GM12878 (cell line): ENCODE data around the gene SLC6A11. TPM values are rescaled to one million over a fixed set of nuclear protein-coding genes. Genes with fewer than 3 reads are reported as not detected.

Experiments used
- DPF2 ChIP-seq: fragments of 450-650 bp; IDR thresholded peaks from 2 replicates; pipeline ENCODE4 v1.6.1; 2017; ENCODE audit warnings: mild to moderate bottlenecking
- GABPA ChIP-seq: IDR thresholded peaks from 2 replicates; pipeline ENCODE4 v1.6.1; 2014; ENCODE audit warnings: antibody characterized with exemption, low read depth, mild to moderate bottlenecking, inconsistent platforms
- HDAC2 ChIP-seq: fragments of 200-600 bp; sonication (generic); IDR thresholded peaks from 2 replicates; pipeline ENCODE4 v1.6.1; 2017
- HDGF ChIP-seq: fragments of 450-650 bp; IDR thresholded peaks from 2 replicates; pipeline ENCODE4 v1.6.1; 2016; ENCODE audit warnings: antibody characterized with exemption
- POU2F2 ChIP-seq: IDR thresholded peaks from 3 replicates; pipeline ENCODE4 v1.6.1; 2011; ENCODE audit warnings: low read depth, mild to moderate bottlenecking, low read length, borderline replicate concordance
- RUNX3 ChIP-seq: IDR thresholded peaks from 2 replicates; pipeline ENCODE4 v1.6.1; 2012; ENCODE audit warnings: low read length, inconsistent platforms
- SREBF2 ChIP-seq: IDR thresholded peaks from 2 replicates; pipeline ENCODE4 v1.6.1; 2012; ENCODE audit warnings: mild to moderate bottlenecking, low read length
- ZBTB33 ChIP-seq: fragments of 450-650 bp; IDR thresholded peaks from 2 replicates; pipeline ENCODE4 v1.6.1; 2017; ENCODE audit warnings: mild to moderate bottlenecking
- ZNF217 ChIP-seq: fragments of 450-650 bp; IDR thresholded peaks from 2 replicates; pipeline ENCODE4 v1.6.1; 2017; ENCODE audit warnings: antibody characterized with exemption, mild to moderate bottlenecking
- ZNF592 ChIP-seq: fragments of 450-650 bp; IDR thresholded peaks from 2 replicates; pipeline ENCODE4 v1.6.1; 2017; ENCODE audit warnings: mild to moderate bottlenecking, moderate library complexity
- polyA plus RNA-seq, 11 experiments: library from polyadenylated mRNA; depleted of rRNA in 4 of 11; unstranded in 6 of 11; stranded (reverse) in 5 of 11; fragments of >200 nt; fragmentation: Nextera tagmentation in 4 of 11; fragmentation: Illumina TruSeq in 1 of 11; extraction: Ambion mirVana in 4 of 11; extraction: Trizol in 1 of 11; gene quantifications; 1 replicate in 1 of 11; 2 replicates in 10 of 11; pipeline versions ENCODE4 v1.2.1 to v1.2.3, GENCODE V29; 2011 to 2016; ENCODE audit warnings: inconsistent platforms in 2 of 11, missing spikeins in 2 of 11, low read depth in 1 of 11
- total RNA-seq, 4 experiments: library from RNA; depleted of rRNA in 3 of 4; stranded (reverse); fragments of >200 nt in 3 of 4; fragmentation: Illumina TruSeq in 1 of 4; extraction: Trizol in 1 of 4; gene quantifications; 2 replicates each; pipeline versions ENCODE4 v1.2.1 to v1.2.3, GENCODE V29; 2013 to 2021

Gene SLC6A11
- total and polyA plus RNA-seq, 10 of the 15 experiments (the other 5 are each of a cell fraction or from before 2014, with no cell fraction given) = not detected

- no peak for TF ChIP-seq ZNF592
- TF ChIP-seq ZBTB33 = no peak
- no peak for TF ChIP-seq HDAC2
- TF ChIP-seq DPF2 = no peak
- no peak for TF ChIP-seq RUNX3
- no peak for TF ChIP-seq GABPA
- no peak for TF ChIP-seq POU2F2
- TF ChIP-seq SREBF2 = no peak
- no peak for TF ChIP-seq HDGF
- TF ChIP-seq ZNF217 = no peak
Observed at GRCh38 chr3:10907262-10907661, 91.2 kb downstream of the SLC6A11 start (continued).
